Measurements from ENCODE around the gene CLN5.

DNA sequence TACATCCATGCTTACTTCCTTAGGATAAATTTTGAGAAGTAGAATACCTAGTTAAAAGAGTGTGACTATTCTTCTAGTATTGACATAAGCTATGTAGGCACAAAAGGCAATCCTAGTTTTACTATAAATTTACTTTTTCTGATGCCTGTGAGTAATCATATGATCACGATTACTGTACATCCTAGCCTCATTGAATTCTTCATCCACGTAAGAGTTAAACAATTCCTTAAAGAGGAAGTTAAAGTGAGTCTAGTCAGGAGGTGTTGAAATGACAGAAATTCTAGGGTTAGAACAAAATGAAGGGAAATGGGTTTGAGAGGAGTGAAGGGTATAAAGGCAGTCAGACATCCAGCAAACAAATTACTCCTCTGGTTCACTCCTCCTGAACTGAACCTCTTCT lies 43.7 kb upstream of the CLN5 start, which contains the start of gene ACOD1:
- no peak for TF ChIP-seq POLR2A (IDR thresholded peaks at IDR 0.05)
- TF ChIP-seq, protein P1, sequence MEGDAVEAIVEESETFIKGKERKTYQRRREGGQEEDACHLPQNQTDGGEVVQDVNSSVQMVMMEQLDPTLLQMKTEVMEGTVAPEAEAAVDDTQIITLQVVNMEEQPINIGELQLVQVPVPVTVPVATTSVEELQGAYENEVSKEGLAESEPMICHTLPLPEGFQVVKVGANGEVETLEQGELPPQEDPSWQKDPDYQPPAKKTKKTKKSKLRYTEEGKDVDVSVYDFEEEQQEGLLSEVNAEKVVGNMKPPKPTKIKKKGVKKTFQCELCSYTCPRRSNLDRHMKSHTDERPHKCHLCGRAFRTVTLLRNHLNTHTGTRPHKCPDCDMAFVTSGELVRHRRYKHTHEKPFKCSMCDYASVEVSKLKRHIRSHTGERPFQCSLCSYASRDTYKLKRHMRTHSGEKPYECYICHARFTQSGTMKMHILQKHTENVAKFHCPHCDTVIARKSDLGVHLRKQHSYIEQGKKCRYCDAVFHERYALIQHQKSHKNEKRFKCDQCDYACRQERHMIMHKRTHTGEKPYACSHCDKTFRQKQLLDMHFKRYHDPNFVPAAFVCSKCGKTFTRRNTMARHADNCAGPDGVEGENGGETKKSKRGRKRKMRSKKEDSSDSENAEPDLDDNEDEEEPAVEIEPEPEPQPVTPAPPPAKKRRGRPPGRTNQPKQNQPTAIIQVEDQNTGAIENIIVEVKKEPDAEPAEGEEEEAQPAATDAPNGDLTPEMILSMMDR (IDR thresholded peaks at IDR 0.05), result no peak

All from vagina (tissue), 2 donors.